Activated CD8-positive, alpha-beta T cell treated with anti-CD3 and anti-CD28 coated beads for 36 hours (primary cell): ENCODE results near the gene TLR1. TPM values are rescaled to one million over a fixed set of nuclear protein-coding genes. Genes with fewer than 3 reads are reported as not detected.

Experiments
- ATAC-seq: fragments of 200-7000 bp; cut with Tn5 transposase; one replicate; pipeline ENCODE4 v1.10.0; 2021; ENCODE audit warnings: mild to moderate bottlenecking, moderate library complexity
- CTCF ChIA-PET: fragments of 350-600 bp; sonication (Branson Sonifier 250); formaldehyde crosslinking; loops from one replicate; lab custom pipeline; 2021; ENCODE audit warnings: antibody characterized with exemption; lab: Charles Lee
- POLR2A ChIA-PET: fragments of 350-600 bp; sonication (Branson Sonifier 250); formaldehyde crosslinking; loops from one replicate; lab custom pipeline; 2021; ENCODE audit warnings: antibody characterized with exemption; lab: Charles Lee
- DNase-seq: peaks from one replicate; pipeline ENCODE4 v3.0.0-alpha.2; 2020
- H3K27ac Mint-ChIP-seq: one replicate; pipeline ENCODE4 v1.8.0; 2021; ENCODE audit warnings: mild to moderate bottlenecking, mixed read lengths
- H3K27me3 Mint-ChIP-seq: one replicate; pipeline ENCODE4 v1.8.0; 2021; ENCODE audit warnings: mixed read lengths
- H3K36me3 Mint-ChIP-seq: one replicate; pipeline ENCODE4 v1.8.0; 2021; ENCODE audit warnings: low read depth, mixed read lengths
- H3K4me1 Mint-ChIP-seq: one replicate; pipeline ENCODE4 v1.8.0; 2021; ENCODE audit warnings: low read depth, mixed read lengths
- H3K4me3 Mint-ChIP-seq: one replicate; pipeline ENCODE4 v1.8.0; 2021; ENCODE audit warnings: mild to moderate bottlenecking, moderate library complexity, mixed read lengths
- H3K9me3 Mint-ChIP-seq: one replicate; pipeline ENCODE4 v1.8.0; 2021; ENCODE audit warnings: mixed read lengths
- CTCF ChIP-seq: fragments of 200-600 bp; IDR thresholded peaks from one replicate; pipeline ENCODE4 v1.8.0; 2022; ENCODE audit warnings: antibody characterized with exemption, mild to moderate bottlenecking
- intact Hi-C: fragments of 100-400 bp; cut with micrococcal nuclease; formaldehyde crosslinking; loops from one replicate; pipeline ENCODE4 v1.10.0; 2022
- total RNA-seq, 2 experiments: library from RNA; stranded (reverse); gene quantifications; one replicate each; pipeline ENCODE4 v1.2.3, GENCODE V29; 2021

TLR1 gene
- total RNA-seq, 2 experiments from 2014 or later, result 1.5 to 1.9 TPM

- Mint-ChIP-seq H3K36me3 (no peaks in the 10 kb centered on the region), H3K4me3 (no peak overlapping the region), H3K27ac (no peak overlapping the region), H3K9me3 (no peaks in the 10 kb centered on the region), H3K4me1 (peaks cover 16% of the 10 kb centered on the region), H3K27me3 (no peaks in the 10 kb centered on the region)
- no peak for DNase-seq
- TF ChIP-seq CTCF, result no peak
- POLR2A ChIA-PET, result interaction anchor here (0.7 kb wide), 1 partner anchor 285 kb away, joined by 4 read pairs; no protein-coding TSS in a partner anchor
- CTCF ChIA-PET, result interaction anchor here (0.6 to 9.2 kb wide), 65 partner anchors 10 to 690 kb away, joined by 3 to 151 read pairs (median 5); partner anchors contain the start of genes FAM114A1, TLR1, TLR10 and TLR6
- no peak for ATAC-seq
- intact Hi-C loops, result loop anchor here (2.0 to 5.0 kb wide), 2 partner anchors 43 to 97 kb away; partner anchors contain the start of genes TLR1 and TLR6
Measured at GRCh38 chr4:38759790-38760122, 44.8 kb downstream of the TLR1 start.

GRCh38 chr4:38759113-38759789 is 45.3 kb downstream of the TLR1 start:
- Mint-ChIP-seq H3K4me3 (no peak overlapping the region), H3K4me1 (peaks cover 16% of the 10 kb centered on the region), H3K9me3 (no peaks in the 10 kb centered on the region), H3K27ac (no peak overlapping the region), H3K27me3 (no peaks in the 10 kb centered on the region), H3K36me3 (no peaks in the 10 kb centered on the region)
- peak; percentile 84 for TF ChIP-seq CTCF
- ChIA-PET CTCF (interaction anchor here (0.6 to 9.2 kb wide), 64 partner anchors 9 to 690 kb away, joined by 3 to 151 read pairs (median 5); partner anchors contain the start of genes FAM114A1, TLR1, TLR10 and TLR6), POLR2A (interaction anchor here (0.7 to 1.2 kb wide), 2 partner anchors 286 to 580 kb away, joined by 3 to 4 read pairs; no protein-coding TSS in a partner anchor)
- DNase-seq (peak; percentile 76), ATAC-seq (peak; percentile 80)
- intact Hi-C loops, result loop anchor here (2.0 kb wide), 1 partner anchor 98 kb away; the partner anchor contains the start of gene TLR6

- DNase-seq (peak; percentile 22), ATAC-seq (no peak)
- ChIA-PET POLR2A (interaction anchor here (1.2 kb wide), 1 partner anchor 578 kb away, joined by 3 read pairs; no protein-coding TSS in a partner anchor), CTCF (interaction anchor here (0.9 to 9.2 kb wide), 19 partner anchors 11 to 380 kb away, joined by 3 to 151 read pairs (median 12); partner anchors contain the start of genes FAM114A1, TLR1, TLR10 and TLR6)
- Mint-ChIP-seq H3K27me3 (no peaks in the 10 kb centered on the region), H3K4me3 (no peak overlapping the region), H3K27ac (no peak overlapping the region), H3K36me3 (no peaks in the 10 kb centered on the region), H3K9me3 (no peaks in the 10 kb centered on the region), H3K4me1 (peaks cover 16% of the 10 kb centered on the region)
- intact Hi-C loops, result loop anchor here (2.0 kb wide), 1 partner anchor 99 kb away; the partner anchor contains the start of gene TLR6
- TF ChIP-seq CTCF, result no peak
Measured at GRCh38 chr4:38757945-38758600, 46.5 kb downstream of the TLR1 start.

GRCh38 chr4:38752941-38753806 is 51.4 kb downstream of the TLR1 start:
- Mint-ChIP-seq H3K27me3 (no peaks in the 10 kb centered on the region), H3K4me3 (no peak overlapping the region), H3K4me1 (peaks cover 8% of the 10 kb centered on the region), H3K9me3 (peaks cover 4% of the 10 kb centered on the region), H3K27ac (no peak overlapping the region), H3K36me3 (no peaks in the 10 kb centered on the region)
- DNase-seq (no peak), ATAC-seq (no peak)
- ChIA-PET CTCF (no interaction called here), POLR2A (no interaction called here)
- intact Hi-C loops, result no loop called here
- TF ChIP-seq CTCF, result no peak
